Lower leg skin (tissue), 3 donors: ENCODE measurements around the gene CAPN8.

ENCODE experiments used
- POLR2A ChIP-seq, 2 donors: fragments of 450-650 bp; IDR thresholded peaks; one replicate each; pipeline ENCODE4 v1.6.1; 2016 to 2017; ENCODE audit warnings: antibody characterized with exemption in 2 of 2, mild to moderate bottlenecking in 1 of 2, moderate library complexity in 1 of 2
- TF ChIP-seq, protein P1 (sequence below), 3 donors: fragments of 450-650 bp; IDR thresholded peaks; one replicate each; pipeline ENCODE4 v1.5.1; 2016; ENCODE audit warnings: antibody characterized with exemption in 3 of 3, mild to moderate bottlenecking in 3 of 3, moderate library complexity in 2 of 3

DNA sequence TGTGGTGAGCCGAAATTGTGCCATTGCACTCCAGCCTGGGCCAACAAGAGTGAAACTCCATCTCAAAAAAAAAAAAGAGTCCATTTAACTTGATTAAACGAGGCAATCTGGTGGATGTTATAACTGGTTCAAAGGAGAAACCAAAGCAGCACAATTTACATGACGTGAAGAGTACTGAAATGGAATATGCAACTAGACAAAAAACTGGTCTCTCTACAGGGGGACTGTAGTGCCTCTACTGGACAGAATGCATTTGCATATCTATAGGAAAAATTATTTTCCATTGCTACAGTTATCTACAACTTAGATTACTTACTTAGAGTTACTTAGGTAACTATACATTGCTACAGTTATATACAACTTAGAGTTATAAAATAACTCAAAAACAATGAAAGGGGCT lies 44.1 kb upstream of the CAPN8 start:
- no peak for TF ChIP-seq POLR2A (IDR thresholded peaks at IDR 0.05)
- TF ChIP-seq, protein P1, sequence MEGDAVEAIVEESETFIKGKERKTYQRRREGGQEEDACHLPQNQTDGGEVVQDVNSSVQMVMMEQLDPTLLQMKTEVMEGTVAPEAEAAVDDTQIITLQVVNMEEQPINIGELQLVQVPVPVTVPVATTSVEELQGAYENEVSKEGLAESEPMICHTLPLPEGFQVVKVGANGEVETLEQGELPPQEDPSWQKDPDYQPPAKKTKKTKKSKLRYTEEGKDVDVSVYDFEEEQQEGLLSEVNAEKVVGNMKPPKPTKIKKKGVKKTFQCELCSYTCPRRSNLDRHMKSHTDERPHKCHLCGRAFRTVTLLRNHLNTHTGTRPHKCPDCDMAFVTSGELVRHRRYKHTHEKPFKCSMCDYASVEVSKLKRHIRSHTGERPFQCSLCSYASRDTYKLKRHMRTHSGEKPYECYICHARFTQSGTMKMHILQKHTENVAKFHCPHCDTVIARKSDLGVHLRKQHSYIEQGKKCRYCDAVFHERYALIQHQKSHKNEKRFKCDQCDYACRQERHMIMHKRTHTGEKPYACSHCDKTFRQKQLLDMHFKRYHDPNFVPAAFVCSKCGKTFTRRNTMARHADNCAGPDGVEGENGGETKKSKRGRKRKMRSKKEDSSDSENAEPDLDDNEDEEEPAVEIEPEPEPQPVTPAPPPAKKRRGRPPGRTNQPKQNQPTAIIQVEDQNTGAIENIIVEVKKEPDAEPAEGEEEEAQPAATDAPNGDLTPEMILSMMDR (IDR thresholded peaks at IDR 0.05), result no peak
